GM18499 (cell line): Measurements from ENCODE around the gene FATE1.

Experiments used
- ATAC-seq: cut with Tn5 transposase; IDR thresholded peaks from one replicate; pipeline ENCODE4 v1.9.1; 2021; ENCODE audit warnings: moderate number of reproducible peaks; ENCODE audit not compliant: insufficient read depth, unreplicated experiment

FATE1 gene

GRCh38 chrX:151737494-151737893 is 21.7 kb downstream of the FATE1 start:
- ATAC-seq, result no peak

- ATAC-seq, result no peak
These were observed 22.9 kb downstream of the FATE1 start for GRCh38 chrX:151738751-151739150.

- ATAC-seq, result no peak
These were observed 25.8 kb downstream of the FATE1 start for GRCh38 chrX:151741606-151742005.

- ATAC-seq, result no peak
These were observed 26.5 kb downstream of the FATE1 start for GRCh38 chrX:151742311-151742710.

- no peak for ATAC-seq
These were observed 28.0 kb downstream of the FATE1 start for GRCh38 chrX:151743651-151744470.

- no peak for ATAC-seq
These were observed 29.8 kb downstream of the FATE1 start for GRCh38 chrX:151745651-151746050.

- ATAC-seq, result no peak
These were observed 30.7 kb downstream of the FATE1 start for GRCh38 chrX:151746502-151746901.

GRCh38 chrX:151750511-151750910 is 34.7 kb downstream of the FATE1 start:
- ATAC-seq, result no peak

- ATAC-seq, result no peak
These were observed 37.0 kb downstream of the FATE1 start for GRCh38 chrX:151752847-151753246.

- ATAC-seq, result peak; percentile 60
These were observed 37.6 kb downstream of the FATE1 start for GRCh38 chrX:151753313-151754046.

GRCh38 chrX:151754047-151754429 is 38.2 kb downstream of the FATE1 start:
- ATAC-seq, result no peak

- no peak for ATAC-seq
These were observed 38.9 kb downstream of the FATE1 start for GRCh38 chrX:151754641-151755215.

GRCh38 chrX:151759041-151759708 is 43.3 kb downstream of the FATE1 start:
- ATAC-seq, result no peak

- ATAC-seq, result no peak
These were observed 47.0 kb downstream of the FATE1 start for GRCh38 chrX:151762802-151763201.

GRCh38 chrX:151763711-151764110 is 47.9 kb downstream of the FATE1 start:
- ATAC-seq, result no peak

GRCh38 chrX:151765026-151765425 is 49.2 kb downstream of the FATE1 start:
- ATAC-seq, result no peak

- no peak for ATAC-seq
These were observed 55.9 kb downstream of the FATE1 start for GRCh38 chrX:151771726-151772125.
